Frontal cortex (tissue), 4 donors: ENCODE results near the gene CTNNA3. TPM values are rescaled to one million over a fixed set of nuclear protein-coding genes. Genes with fewer than 3 reads are reported as not detected.

Source experiments
- DNase-seq, 2 donors: peaks; one replicate each; pipeline ENCODE4 v3.0.0; 2012; ENCODE audit warnings: low spot score in 2 of 2
- FAIRE-seq: peaks from 2 replicates; lab custom pipeline; 2012; peaks lifted over from hg19 to GRCh38; lab: Jason Lieb, UNC
- total RNA-seq: library from RNA; depleted of rRNA; stranded (reverse); fragments of >200 nt; gene quantifications from one replicate; pipeline ENCODE4 v1.2.3, GENCODE V29; 2014
- donor health status: control.
- donor health status: control.
- donor health status: control.

Gene CTNNA3
- total RNA-seq, 1 donor from 2014 or later: 2.0 TPM

GRCh38 chr10:66927251-66927935 is 768.6 kb downstream of the CTNNA3 start:
- no peak for DNase-seq
- no peak for FAIRE-seq

DNA sequence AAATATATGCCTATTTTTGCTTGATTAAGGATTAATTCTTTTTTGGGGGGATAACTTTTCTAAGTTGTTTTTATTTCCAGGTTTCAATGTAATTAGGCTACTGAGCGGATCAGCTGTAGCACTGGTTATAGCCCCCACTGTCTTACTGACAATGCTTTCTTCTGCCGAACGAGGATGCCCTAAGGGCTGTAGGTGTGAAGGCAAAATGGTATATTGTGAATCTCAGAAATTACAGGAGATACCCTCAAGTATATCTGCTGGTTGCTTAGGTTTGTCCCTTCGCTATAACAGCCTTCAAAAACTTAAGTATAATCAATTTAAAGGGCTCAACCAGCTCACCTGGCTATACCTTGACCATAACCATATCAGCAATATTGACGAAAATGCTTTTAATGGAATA is 769.2 kb downstream of the CTNNA3 start:
- FAIRE-seq: no peak
- DNase-seq: no peak

GRCh38 chr10:66925896-66926715 is 769.9 kb downstream of the CTNNA3 start, which contains the start of gene LRRTM3:
Gene LRRTM3 (plus strand): TSS chr10:66926036.
- FAIRE-seq (no peak), DNase-seq (peak; percentile 38 to 45)

DNA sequence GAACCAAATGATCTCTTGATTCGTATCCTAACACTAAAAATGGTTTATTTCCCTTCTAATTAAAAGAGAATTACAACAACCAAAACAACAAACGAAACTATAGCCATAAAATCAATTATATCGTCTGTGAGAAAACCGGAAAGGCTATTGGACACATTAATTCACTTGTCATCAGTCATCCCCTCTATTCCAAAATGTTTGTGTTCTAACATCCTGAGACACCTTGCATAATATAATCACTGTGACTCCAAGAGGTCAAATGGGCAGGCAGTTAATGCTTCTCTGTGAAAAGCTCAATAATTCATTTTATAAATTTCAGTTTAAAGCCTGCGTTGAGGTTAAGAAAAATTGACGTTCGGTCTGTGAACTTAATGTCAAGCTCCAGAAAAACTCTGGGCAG is 770.6 kb downstream of the CTNNA3 start:
- no peak for DNase-seq
- FAIRE-seq: no peak

GRCh38 chr10:66924674-66925345 is 771.2 kb downstream of the CTNNA3 start:
- FAIRE-seq: no peak
- no peak for DNase-seq

GRCh38 chr10:66919248-66919647 is 776.7 kb downstream of the CTNNA3 start:
- no peak for FAIRE-seq
- no peak for DNase-seq

DNA sequence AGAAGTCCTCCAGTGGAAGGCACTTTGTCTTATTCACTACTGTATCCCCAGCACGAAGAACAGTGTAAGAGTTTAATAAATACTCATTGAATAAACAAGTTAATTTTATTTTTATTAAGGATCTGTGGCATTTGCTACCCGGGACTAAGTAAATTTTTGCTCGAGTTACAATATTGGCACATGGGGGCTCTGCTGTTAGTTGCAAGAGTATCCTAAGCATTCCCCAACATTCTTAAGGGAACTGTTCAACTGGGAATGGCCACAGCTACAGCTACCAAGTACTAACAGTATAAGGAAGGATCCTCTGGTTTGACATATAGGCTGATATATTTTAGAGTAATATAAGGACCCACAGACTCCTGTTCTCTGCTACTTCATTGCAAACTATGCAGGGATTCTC is 778.9 kb downstream of the CTNNA3 start:
- peak; percentile 6 to 14 for DNase-seq
- no peak for FAIRE-seq

DNA sequence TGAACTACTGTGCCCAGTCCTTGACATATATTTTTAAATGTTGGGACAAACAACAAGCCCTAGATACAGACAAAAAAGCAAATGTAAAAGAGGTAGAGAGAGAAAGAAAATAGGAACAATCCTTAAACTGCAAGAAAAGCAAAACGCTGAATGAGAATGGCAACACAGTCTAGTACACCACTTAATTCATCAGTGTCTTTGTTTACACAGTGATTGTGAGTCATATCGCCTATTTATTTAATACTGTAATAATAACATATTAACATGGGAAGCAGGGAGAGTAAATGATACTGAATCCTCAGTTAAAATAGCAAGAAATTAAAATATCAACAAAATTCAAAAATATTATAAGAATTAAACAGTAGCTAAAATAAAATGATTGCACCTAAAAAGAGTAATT is 780.0 kb downstream of the CTNNA3 start:
- FAIRE-seq (no peak), DNase-seq (no peak)

GRCh38 chr10:66910671-66911070 is 785.3 kb downstream of the CTNNA3 start:
- FAIRE-seq: no peak
- no peak for DNase-seq

DNA sequence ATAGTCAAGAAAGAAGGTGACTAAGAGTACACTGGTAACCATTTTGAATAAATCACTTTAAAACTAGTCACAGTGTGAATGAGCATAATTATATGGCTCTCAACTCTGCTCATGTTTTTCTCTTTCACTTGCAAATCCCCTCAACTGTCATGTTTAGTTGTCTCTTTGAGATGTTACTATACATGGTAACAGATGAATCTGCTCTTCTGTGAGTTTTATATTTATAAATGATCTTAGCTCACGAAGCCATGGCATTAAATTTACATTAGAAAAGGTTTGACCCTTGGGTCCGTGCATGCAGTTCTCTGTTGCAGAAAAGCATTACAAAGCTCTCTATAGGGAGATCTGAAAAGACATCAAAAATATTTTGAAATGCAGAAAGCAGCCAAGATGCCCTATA is 803.1 kb downstream of the CTNNA3 start:
- FAIRE-seq (no peak), DNase-seq (no peak)

DNA sequence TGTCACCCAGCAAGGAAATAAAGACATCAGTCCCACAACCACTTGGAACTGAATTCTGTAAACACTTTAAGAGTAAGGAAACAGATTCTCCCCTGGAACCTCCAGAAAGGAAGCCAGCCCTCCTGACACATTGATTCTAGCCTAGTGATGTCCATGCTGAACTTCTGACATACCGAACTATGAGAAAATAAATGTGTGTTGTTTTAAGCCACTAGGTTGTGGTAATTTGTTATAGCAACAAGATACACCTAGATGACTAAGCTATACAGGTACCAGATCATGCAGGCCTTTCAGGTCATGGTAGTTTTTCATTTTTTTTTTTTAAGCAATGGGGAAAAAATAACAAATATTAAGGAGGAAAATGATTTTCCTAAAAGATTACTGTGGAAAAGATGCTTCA is 807.8 kb downstream of the CTNNA3 start:
- DNase-seq (no peak), FAIRE-seq (no peak)

DNA sequence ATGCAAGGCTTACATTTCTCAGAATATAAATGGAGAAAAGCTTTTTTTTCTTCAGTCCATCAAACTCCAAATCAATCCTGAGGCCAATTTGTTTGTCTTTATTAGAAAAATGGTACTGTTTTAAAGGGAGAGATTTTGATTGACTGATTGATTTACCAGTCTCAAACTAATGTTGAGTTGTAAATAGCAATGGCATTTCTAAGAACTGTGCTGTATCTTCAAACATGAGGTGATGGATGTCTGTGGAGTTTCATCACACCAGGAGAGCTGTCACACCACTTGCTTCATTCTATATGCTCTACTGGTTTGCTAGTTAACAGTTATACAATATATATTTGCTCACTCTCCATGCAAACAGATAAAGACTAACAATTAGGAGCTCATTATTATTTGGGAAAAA is 809.1 kb downstream of the CTNNA3 start:
- no peak for DNase-seq
- FAIRE-seq: no peak

GRCh38 chr10:66882271-66882670 is 813.7 kb downstream of the CTNNA3 start:
- DNase-seq: no peak
- FAIRE-seq: no peak

DNA sequence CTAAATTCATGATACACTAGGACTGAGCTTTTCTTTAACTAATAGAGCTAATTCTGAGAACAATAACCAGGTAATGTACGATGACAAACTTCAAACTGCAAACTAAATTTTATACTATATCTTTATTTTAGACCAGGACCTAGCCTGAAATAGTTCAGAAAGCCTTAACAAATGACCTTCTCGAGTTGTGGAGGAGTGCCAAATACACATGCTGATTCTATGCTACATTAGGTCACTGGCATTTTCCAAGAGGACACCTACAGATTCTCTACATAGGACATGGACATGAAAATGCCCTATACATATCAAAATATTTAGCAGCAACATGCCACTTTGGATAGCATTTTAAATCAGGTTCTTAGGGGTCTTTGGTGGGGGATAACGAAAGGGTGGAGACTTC is 814.2 kb downstream of the CTNNA3 start:
- DNase-seq: no peak
- no peak for FAIRE-seq

GRCh38 chr10:66880826-66881225 is 815.2 kb downstream of the CTNNA3 start:
- no peak for DNase-seq
- FAIRE-seq: no peak

GRCh38 chr10:66880292-66880691 is 815.7 kb downstream of the CTNNA3 start:
- DNase-seq: no peak
- no peak for FAIRE-seq

DNA sequence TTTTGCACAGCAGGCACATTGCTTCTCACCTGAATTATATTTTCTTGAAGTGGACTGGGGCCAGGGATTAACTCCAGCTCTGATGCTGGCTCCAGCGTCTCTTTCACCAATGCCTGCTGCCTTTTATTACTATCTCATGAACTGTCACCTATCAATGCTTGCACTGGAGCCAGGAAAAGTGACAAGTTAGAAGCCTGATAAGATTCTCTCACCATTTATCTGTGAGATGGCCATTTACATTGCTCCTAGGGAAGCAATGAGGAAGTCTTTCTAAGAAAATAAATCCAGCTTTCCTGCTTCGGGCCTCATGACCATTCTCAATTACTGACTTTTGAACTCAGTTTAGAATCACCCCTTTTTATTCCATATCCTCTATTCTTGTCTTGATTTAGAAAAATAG is 818.6 kb downstream of the CTNNA3 start:
- DNase-seq (no peak), FAIRE-seq (no peak)

GRCh38 chr10:66869635-66870034 is 826.4 kb downstream of the CTNNA3 start:
- FAIRE-seq (no peak), DNase-seq (no peak)

- no peak for FAIRE-seq
- no peak for DNase-seq
These were observed 833.2 kb downstream of the CTNNA3 start for GRCh38 chr10:66862687-66863258.

DNA sequence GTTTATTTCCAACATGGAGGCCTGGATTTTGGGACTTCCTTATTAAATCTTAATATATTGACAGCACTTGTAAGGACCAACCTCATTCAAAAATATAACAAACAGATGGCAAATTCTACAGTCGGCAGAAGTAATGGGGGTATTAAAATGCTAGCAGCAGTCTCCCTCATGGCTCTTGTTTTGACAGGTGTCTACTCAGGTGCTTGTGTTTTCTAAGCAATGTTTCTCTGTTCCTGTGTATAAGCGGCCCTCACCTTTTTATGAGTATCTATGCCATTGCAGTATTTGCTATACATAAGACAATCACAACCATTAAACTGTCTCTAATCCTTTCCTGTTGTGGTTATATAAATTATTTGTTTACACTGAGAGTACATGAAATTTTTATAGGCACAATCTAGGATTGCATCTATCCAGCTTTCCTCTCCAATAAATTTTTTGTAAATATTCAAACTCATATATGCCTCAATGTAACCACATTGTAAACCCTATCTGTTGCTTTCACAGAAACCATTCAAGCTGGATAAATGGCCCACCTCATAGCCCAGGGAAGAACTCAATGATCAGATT is 835.5 kb downstream of the CTNNA3 start:
- FAIRE-seq (no peak), DNase-seq (no peak)
